Measurements from ENCODE around the gene KDM2B.
A peak's percentile ranks its signal among the peaks of the same experiment; 100 is the strongest.

Gene KDM2B

DNA sequence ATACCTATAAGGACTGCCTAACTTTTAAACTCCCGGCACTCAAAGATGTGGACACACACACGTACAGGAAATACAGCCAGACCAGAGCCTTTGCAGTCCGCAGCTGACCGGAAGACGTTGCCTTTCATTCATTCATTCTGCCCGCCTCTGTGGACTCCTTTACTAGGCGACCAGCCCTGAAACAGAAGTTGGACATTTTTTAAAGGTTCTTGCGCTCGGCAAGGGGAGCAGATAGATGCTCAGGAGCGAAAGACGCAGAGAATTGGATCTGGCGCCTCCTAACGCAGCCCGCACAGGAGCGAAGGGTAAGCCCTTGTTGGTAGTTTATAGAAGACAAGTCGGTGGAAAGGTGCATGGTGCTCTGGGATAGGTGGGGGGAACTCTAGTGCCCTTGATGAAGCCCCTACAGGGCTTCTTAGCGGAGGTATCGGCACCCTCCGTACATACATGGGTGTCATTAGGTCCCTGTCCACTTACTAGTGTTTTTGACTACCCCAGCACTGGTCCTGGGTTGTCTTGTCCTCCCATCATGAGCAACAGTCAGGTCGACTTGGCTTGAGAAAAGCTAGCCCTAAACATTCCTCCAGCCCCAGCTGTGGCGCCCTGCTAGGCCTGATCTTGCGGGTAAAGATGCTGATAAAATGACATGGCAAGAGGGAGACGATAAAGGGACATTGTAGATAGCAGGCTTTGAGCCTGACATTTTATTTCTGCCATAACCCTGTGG is at the start of gene KDM2B:
TSS of gene KDM2B (minus strand) at position 65 of the 727 bp plus-strand sequence. CDS start 112 bp downstream, outside the sequence.
- TF ChIP-seq, protein P1, sequence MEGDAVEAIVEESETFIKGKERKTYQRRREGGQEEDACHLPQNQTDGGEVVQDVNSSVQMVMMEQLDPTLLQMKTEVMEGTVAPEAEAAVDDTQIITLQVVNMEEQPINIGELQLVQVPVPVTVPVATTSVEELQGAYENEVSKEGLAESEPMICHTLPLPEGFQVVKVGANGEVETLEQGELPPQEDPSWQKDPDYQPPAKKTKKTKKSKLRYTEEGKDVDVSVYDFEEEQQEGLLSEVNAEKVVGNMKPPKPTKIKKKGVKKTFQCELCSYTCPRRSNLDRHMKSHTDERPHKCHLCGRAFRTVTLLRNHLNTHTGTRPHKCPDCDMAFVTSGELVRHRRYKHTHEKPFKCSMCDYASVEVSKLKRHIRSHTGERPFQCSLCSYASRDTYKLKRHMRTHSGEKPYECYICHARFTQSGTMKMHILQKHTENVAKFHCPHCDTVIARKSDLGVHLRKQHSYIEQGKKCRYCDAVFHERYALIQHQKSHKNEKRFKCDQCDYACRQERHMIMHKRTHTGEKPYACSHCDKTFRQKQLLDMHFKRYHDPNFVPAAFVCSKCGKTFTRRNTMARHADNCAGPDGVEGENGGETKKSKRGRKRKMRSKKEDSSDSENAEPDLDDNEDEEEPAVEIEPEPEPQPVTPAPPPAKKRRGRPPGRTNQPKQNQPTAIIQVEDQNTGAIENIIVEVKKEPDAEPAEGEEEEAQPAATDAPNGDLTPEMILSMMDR (IDR thresholded peaks at IDR 0.05; ENCODE audit: insufficient read depth, low read depth, low read length, missing control alignments): no peak
- H3K4me3 ChIP-seq (ENCODE audit: low read length): peak within 1 kb of the TSS; percentile 58
- no peak for DNase-seq (ENCODE audit: low read depth)

DNA sequence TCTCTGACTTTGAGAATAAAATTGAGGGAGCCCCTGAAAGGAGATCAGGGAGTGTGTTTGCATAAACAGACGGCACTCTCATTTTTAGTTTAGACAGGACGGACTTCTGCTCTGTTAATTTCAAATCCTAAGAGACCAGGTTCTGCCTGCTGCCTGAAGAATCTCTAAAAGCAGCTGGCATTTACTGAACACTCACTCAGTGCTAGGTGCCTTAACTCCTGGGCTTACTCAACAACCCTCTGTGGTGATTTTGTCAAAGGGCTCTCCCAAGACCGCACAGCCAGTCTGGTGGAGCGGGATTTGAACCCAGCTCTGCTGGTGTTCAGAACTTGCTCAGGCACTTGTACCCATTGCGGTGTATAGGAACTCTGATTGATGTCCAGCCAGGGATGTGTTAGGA is 47.7 kb upstream of the KDM2B start:
- TF ChIP-seq, protein P1 (IDR thresholded peaks at IDR 0.05; ENCODE audit: insufficient read depth, low read depth, low read length, missing control alignments): no peak
- no peak overlapping the region for H3K4me3 ChIP-seq (ENCODE audit: low read length)
- no peak for DNase-seq (ENCODE audit: low read depth)

DNA sequence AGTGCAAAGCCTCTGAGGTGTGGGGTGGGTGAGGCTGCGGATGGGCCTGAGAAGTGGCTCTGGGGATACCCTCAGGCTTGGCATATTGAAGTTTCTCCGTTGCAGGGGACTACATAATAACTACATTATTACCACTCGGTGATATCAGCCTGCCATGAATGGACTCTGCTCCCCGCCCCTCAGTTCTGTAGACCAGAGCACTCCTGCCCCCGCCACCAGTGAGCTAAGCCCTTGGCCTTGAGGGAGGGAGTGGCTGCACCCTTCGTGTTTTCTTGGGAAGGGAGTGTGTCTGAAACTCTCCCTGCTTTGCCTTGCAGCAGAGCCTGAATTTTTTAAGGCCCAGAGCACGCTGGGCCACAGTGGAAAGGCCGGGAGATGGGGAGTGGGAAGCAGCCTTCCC is 47.2 kb upstream of the KDM2B start:
- TF ChIP-seq, protein P1 (IDR thresholded peaks at IDR 0.05; ENCODE audit: insufficient read depth, low read depth, low read length, missing control alignments): no peak
- DNase-seq (ENCODE audit: low read depth): peak; percentile 43
- H3K4me3 ChIP-seq (ENCODE audit: low read length): peak overlapping the region; percentile 64

DNA sequence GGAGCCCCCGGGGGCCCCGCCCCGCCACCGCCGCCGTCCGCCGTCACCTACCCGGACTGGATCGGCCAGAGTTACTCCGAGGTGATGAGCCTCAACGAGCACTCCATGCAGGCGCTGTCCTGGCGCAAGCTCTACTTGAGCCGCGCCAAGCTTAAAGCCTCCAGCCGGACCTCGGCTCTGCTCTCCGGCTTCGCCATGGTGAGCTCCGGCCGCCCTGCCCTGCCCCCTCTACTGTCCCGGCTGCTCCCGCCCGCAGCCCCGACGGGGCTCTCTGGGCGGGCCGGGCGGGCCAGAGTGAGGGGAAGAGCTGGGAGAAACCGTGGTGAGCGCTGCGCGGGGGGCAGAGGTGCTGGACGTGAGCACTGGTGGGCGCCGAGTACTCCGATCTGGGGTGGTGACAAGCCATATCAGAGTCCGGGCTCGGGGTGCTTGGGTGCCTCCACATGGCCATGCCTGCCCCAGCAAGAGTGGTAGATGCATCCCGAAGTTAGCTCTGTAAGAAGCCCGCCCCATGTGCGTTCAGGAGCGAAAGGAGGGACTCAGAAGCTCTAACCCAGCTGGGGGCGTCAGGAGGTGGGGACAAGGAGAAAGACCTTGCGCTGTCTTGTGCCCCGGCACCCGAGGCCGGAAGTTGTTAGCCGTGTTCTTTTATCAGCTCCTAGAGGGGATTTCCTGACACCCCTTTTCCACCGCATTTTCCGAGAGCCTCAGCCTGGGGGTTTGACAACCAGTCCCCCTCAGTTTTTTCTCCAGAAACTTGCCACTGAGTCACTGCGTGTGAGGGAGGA is 46.2 kb upstream of the KDM2B start:
- H3K4me3 ChIP-seq (ENCODE audit: low read length): peak overlapping the region; percentile 64
- TF ChIP-seq, protein P1 (IDR thresholded peaks at IDR 0.05; ENCODE audit: insufficient read depth, low read depth, low read length, missing control alignments): peak; percentile 8
- DNase-seq (ENCODE audit: low read depth): peak; percentile 58

DNA sequence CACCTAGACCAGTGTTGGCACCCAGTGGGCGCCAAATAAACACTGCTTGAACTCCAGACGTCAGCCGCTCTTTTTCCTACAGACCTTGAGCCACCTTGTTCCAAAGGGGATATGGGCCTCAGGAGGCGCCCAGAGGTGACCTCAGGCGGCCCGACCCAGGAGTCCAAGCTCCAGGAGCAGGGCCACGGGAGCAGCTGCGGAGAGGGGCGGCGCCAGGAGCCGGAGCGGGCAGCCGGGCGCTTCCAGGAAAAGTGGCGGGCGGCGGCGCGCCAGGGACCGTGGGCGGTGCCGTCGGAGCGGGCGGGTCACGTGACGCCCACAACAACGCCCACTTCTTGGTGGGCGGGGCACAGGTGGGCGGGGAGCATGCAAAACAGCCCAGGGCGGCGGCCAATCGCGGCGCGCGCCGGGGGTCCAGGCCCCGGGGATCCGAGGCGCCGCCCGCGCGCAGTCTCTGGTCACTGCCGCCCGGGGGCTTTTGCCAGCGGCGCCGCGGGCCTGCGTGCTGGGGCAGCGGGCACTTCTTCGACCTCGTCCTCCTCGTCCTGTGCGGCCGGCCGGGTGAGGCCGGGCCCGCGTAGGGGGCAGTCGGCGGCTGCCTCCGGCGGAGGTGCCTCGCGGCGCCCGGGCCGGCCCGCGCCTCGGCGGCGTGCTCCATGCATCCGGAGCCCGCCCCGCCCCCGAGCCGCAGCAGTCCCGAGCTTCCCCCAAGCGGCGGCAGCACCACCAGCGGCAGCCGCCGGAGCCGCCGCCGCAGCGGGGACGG is 45.4 kb upstream of the KDM2B start, which contains the start of gene ORAI1:
TSS of gene ORAI1 (plus strand) at position 444 of the 766 bp plus-strand sequence.
- TF ChIP-seq, protein P1 (IDR thresholded peaks at IDR 0.05; ENCODE audit: insufficient read depth, low read depth, low read length, missing control alignments): no peak
- DNase-seq (ENCODE audit: low read depth): peak; percentile 95
- H3K4me3 ChIP-seq (ENCODE audit: low read length): peak within 1 kb of the TSS; percentile 64

DNA sequence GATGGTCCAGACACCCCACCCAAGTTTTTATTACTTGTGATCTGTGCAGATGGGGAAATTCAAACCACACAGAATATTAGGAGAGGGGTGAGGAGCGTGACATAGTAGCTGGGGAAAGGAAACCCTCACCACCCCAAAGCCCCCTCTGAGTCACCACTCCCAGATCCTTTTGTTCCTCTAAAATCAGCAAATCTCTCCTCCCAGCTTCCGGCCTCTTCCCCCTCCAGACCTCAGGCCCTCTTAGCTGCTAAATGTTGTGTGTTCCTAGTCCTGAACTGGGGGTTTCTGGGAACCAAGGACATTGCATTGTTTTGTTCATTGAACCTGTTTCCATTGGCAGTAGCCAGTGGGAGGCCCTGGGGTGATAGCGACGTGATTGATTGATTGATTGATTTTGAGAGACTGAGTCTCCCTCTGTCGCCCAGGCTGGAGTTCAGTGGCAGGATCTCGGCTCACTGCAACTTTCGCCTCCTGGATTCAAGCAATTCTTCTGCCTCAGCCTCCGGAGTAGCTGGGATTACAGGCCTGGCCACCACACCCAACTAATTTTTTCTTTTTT is 39.6 kb upstream of the KDM2B start:
- DNase-seq (ENCODE audit: low read depth): no peak
- TF ChIP-seq, protein P1 (IDR thresholded peaks at IDR 0.05; ENCODE audit: insufficient read depth, low read depth, low read length, missing control alignments): no peak
- no peak overlapping the region for H3K4me3 ChIP-seq (ENCODE audit: low read length)
